Kidney epithelial cell (primary cell): ENCODE data around the gene ITPKB. TPM values are rescaled to one million over a fixed set of nuclear protein-coding genes. Genes with fewer than 3 reads are reported as not detected.
"Not testable (repeated sequence)": the region's sequence is repeated elsewhere in the genome, so short reads cannot be mapped to it uniquely, and the experiment has no call there.

Experiments used
- DNase-seq: peaks from one replicate; pipeline ENCODE4 v3.0.0-alpha.2; 2010; ENCODE audit warnings: low read depth
- H3K27me3 ChIP-seq: 2 replicates; pipeline ENCODE4 v1.6.0; 2011; ENCODE audit warnings: low read length; ENCODE audit not compliant: control insufficient read depth, insufficient read depth
- H3K36me3 ChIP-seq: 2 replicates; pipeline ENCODE4 v1.5.1; 2011; ENCODE audit warnings: low read length; ENCODE audit not compliant: control insufficient read depth, insufficient read depth
- H3K4me3 ChIP-seq: 2 replicates; pipeline ENCODE4 v1.5.1; 2011; ENCODE audit warnings: low read depth, mild to moderate bottlenecking, control low read depth, low read length
- total RNA-seq: library from RNA; depleted of rRNA; stranded (reverse); fragments of >200 nt; gene quantifications from 2 replicates; pipeline ENCODE4 v1.2.3, GENCODE V29; 2015
- TF ChIP-seq, protein P1 (sequence below): IDR thresholded peaks from 2 replicates; pipeline ENCODE4 v1.5.1; 2011; ENCODE audit warnings: mild to moderate bottlenecking, moderate library complexity, low read length, control low read depth, inconsistent platforms; ENCODE audit not compliant: insufficient read depth, poor library complexity, severe bottlenecking

Gene ITPKB
- total RNA-seq, 1 donor from 2014 or later, result 11.7 TPM

DNA sequence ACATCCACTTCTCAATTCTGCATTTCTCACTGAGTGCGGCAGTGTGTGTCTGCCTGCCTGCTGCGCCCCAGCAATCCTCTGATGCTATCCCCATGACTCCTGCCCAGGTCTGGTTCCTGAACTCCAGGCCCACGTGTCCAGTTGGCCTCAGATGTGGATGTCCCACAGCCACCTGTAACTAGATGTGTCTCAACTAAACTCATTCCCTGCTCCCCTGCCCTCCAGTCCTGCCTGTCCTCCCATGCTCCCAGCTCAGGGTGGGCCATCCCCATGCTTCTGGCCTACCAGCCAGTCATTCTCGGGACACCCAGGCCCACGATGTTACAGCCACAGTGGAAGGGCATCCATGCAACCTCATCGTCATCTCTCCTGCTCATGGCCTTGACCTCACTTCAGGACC, 113.8 kb downstream of the ITPKB start:
- TF ChIP-seq, protein P1, sequence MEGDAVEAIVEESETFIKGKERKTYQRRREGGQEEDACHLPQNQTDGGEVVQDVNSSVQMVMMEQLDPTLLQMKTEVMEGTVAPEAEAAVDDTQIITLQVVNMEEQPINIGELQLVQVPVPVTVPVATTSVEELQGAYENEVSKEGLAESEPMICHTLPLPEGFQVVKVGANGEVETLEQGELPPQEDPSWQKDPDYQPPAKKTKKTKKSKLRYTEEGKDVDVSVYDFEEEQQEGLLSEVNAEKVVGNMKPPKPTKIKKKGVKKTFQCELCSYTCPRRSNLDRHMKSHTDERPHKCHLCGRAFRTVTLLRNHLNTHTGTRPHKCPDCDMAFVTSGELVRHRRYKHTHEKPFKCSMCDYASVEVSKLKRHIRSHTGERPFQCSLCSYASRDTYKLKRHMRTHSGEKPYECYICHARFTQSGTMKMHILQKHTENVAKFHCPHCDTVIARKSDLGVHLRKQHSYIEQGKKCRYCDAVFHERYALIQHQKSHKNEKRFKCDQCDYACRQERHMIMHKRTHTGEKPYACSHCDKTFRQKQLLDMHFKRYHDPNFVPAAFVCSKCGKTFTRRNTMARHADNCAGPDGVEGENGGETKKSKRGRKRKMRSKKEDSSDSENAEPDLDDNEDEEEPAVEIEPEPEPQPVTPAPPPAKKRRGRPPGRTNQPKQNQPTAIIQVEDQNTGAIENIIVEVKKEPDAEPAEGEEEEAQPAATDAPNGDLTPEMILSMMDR, result no peak
- peaks cover 2% of the 10 kb centered on the region for H3K27me3 ChIP-seq
- no peaks in the 10 kb centered on the region for H3K36me3 ChIP-seq

DNA sequence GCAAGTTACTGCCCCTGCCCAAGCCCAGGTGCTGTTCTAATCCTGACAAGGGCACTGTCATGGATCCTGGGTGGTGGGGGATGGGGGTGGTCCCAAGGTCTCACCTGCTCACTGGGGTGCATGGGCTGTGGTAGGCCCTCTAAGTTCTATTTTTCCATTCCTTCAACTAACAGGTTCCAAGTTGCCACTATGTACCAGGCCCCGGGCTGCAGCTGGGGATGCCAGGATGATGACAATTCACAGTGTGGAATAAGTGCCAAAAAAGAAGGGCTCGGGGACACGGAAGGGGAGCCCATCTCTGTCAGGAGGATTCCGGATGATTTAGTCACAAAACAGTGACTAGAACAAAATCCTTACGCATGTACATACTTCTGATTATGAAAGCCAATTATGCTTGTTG, 114.6 kb downstream of the ITPKB start:
- TF ChIP-seq, protein P1, result no peak
- DNase-seq, result no peak
- H3K36me3 ChIP-seq, result no peaks in the 10 kb centered on the region
- peaks cover 2% of the 10 kb centered on the region for H3K27me3 ChIP-seq
- H3K4me3 ChIP-seq, result no peak overlapping the region

More for the DNA sequence above, 113.8 kb downstream of the ITPKB start:
- H3K4me3 ChIP-seq, result no peak overlapping the region
- no peak for DNase-seq

DNA sequence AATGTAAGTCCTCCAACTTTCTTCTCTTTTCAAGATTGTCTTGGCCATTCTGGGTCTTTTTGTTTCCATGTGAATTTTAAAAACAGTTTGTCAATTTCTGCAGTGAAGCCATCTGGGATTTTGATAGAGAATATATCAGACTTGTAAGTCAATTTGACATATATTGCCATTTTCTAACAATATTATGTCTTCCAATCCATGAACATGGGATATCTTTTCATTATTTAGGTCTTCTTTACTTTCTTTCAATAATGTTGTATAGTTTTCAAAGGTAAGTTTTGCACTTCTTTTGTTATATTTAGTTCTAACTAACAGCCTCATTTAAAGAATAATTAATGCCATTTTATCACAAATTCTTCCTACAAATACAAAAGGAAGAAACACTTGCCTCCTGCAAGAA, 117.1 kb downstream of the ITPKB start:
- no peak for DNase-seq
- Histone ChIP-seq H3K4me3 (no peak overlapping the region), H3K27me3 (peaks cover 5% of the 10 kb centered on the region), H3K36me3 (no peaks in the 10 kb centered on the region)
- TF ChIP-seq, protein P1, result no peak

DNA sequence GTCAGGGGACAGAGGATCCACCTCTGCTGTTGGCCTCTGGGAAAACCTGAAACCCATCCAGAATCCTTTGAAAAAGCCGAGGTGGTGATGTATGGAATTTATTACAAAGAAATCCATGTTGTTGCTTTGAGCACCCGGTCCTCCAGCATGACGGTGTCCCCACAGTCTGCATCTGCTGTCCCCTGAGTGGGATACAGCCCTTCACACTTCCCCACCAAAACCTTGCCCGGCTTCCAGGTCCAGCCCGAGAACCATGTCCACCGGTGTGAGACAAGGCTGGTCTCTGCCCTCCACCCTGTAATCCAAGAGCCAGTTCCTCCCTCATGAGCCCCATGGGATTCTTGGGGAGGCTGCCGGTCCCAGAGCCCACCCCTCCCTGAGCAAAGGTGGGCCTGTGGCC, 120.1 kb downstream of the ITPKB start:
- Histone ChIP-seq H3K4me3 (no peak overlapping the region), H3K27me3 (peaks cover 2% of the 10 kb centered on the region), H3K36me3 (no peaks in the 10 kb centered on the region)
- TF ChIP-seq, protein P1, result no peak
- DNase-seq, result no peak

DNA sequence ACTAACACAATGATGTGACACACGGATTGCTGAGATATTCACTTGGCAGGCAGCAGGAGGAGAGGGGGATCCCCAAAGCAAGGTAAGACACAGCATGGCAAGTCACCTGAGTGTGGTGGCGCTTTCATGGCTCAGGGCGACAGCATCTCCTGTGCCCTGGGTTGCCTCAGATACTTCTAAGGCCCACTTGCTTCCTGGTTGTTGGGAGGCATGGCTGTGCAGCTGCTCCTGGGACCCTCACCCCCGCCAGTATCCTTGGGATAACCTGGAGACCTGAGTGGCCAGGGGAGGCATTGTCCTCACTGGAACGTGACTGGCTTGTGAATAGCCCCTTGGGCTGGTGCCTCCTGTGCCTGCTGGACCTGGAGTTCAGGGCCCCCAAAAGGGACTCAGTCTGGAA, 120.7 kb downstream of the ITPKB start:
- no peaks in the 10 kb centered on the region for H3K36me3 ChIP-seq
- TF ChIP-seq, protein P1, result no peak
- H3K4me3 ChIP-seq, result no peak overlapping the region
- no peak for DNase-seq
- peaks cover 2% of the 10 kb centered on the region for H3K27me3 ChIP-seq

DNA sequence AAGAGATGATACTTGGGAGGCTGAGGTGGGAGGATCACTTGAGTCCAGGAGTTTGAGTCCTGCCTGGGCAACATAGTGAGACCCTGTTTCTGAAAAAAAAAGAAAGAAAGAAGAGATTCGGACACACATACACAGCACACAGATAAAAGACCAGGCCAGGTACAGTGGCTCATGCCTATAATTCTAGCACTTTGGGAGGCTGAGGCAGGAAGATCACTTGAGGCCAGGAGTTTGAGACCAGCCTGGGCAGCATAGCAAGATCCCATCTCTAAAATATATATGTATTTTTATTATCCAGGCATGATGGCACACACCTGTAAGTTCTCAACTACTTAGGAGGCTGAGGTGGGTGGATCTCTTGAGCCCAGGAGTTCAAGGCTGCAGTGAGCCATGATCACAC, 121.4 kb downstream of the ITPKB start:
- DNase-seq, H3K36me3 ChIP-seq, H3K4me3 ChIP-seq, H3K27me3 ChIP-seq: not testable (repeated sequence)
